Measurements from ENCODE around the gene BTG2. TPM values are rescaled to one million over a fixed set of nuclear protein-coding genes. Genes with fewer than 3 reads are reported as not detected.

BTG2 gene
- total RNA-seq, 3 donors from 2014 or later = 73.0 to 101 (median 80.5) TPM

GRCh38 chr1:203346769-203347102 is 41.4 kb downstream of the BTG2 start:
- peaks cover 43% of the 10 kb centered on the region for H3K27me3 Mint-ChIP-seq (ENCODE audit: low read depth)
- DNase-seq (no peak), ATAC-seq (no peak)
- no peaks in the 10 kb centered on the region for H3K9me3 Mint-ChIP-seq
- H3K36me3 Mint-ChIP-seq (ENCODE audit: insufficient read depth) = no peaks in the 10 kb centered on the region
- no peak overlapping the region for H3K4me3 Mint-ChIP-seq
- peaks cover 3% of the 10 kb centered on the region for H3K4me1 Mint-ChIP-seq (ENCODE audit: low read depth)

- Mint-ChIP-seq H3K36me3 (ENCODE audit: insufficient read depth) (no peaks in the 10 kb centered on the region), H3K9me3 (no peaks in the 10 kb centered on the region), H3K4me1 (ENCODE audit: low read depth) (no peaks in the 10 kb centered on the region), H3K4me3 (no peak overlapping the region), H3K27me3 (ENCODE audit: low read depth) (peaks cover 47% of the 10 kb centered on the region)
- DNase-seq (no peak), ATAC-seq (no peak)
Measured at GRCh38 chr1:203349166-203349565, 43.8 kb downstream of the BTG2 start.

- H3K4me1 Mint-ChIP-seq (ENCODE audit: low read depth) = no peaks in the 10 kb centered on the region
- no peaks in the 10 kb centered on the region for H3K36me3 Mint-ChIP-seq (ENCODE audit: insufficient read depth)
- H3K9me3 Mint-ChIP-seq = no peaks in the 10 kb centered on the region
- peaks cover 40% of the 10 kb centered on the region for H3K27me3 Mint-ChIP-seq (ENCODE audit: low read depth)
- no peak for DNase-seq
- no peak overlapping the region for H3K4me3 Mint-ChIP-seq
- ATAC-seq = no peak
Measured at GRCh38 chr1:203349773-203350524, 44.6 kb downstream of the BTG2 start.

- Mint-ChIP-seq H3K9me3 (no peaks in the 10 kb centered on the region), H3K27me3 (ENCODE audit: low read depth) (peaks cover 34% of the 10 kb centered on the region), H3K4me3 (no peak within 1 kb of the TSS), H3K4me1 (ENCODE audit: low read depth) (no peaks in the 10 kb centered on the region), H3K36me3 (ENCODE audit: insufficient read depth) (no peaks in the 10 kb centered on the region)
- DNase-seq (no peak), ATAC-seq (peak in 1 of 2 donors; percentile 57)
Measured at GRCh38 chr1:203351037-203351625, 45.8 kb downstream of the BTG2 start, which contains the start of gene FMOD. Gene FMOD (minus strand): TSS chr1:203351122. CDS start chr1:203348270, 2,852 bp downstream.

- peaks cover 29% of the 10 kb centered on the region for H3K27me3 Mint-ChIP-seq (ENCODE audit: low read depth)
Measured at GRCh38 chr1:203353486-203353885, 48.2 kb downstream of the BTG2 start.

GRCh38 chr1:203354246-203354645 is 48.9 kb downstream of the BTG2 start:
- Mint-ChIP-seq H3K4me1 (ENCODE audit: low read depth) (no peaks in the 10 kb centered on the region), H3K27me3 (ENCODE audit: low read depth) (peaks cover 26% of the 10 kb centered on the region), H3K36me3 (ENCODE audit: insufficient read depth) (no peaks in the 10 kb centered on the region), H3K9me3 (no peaks in the 10 kb centered on the region), H3K4me3 (no peak overlapping the region)
- DNase-seq = no peak
- ATAC-seq = no peak

More at GRCh38 chr1:203353486-203353885, 48.2 kb downstream of the BTG2 start:
- no peak for ATAC-seq
- H3K9me3 Mint-ChIP-seq = no peaks in the 10 kb centered on the region
- H3K4me3 Mint-ChIP-seq = no peak overlapping the region
- H3K36me3 Mint-ChIP-seq (ENCODE audit: insufficient read depth) = no peaks in the 10 kb centered on the region
- DNase-seq = no peak
- H3K4me1 Mint-ChIP-seq (ENCODE audit: low read depth) = no peaks in the 10 kb centered on the region

- Mint-ChIP-seq H3K4me1 (ENCODE audit: low read depth) (no peaks in the 10 kb centered on the region), H3K9me3 (no peaks in the 10 kb centered on the region), H3K4me3 (no peak overlapping the region), H3K27me3 (ENCODE audit: low read depth) (peaks cover 26% of the 10 kb centered on the region), H3K36me3 (ENCODE audit: insufficient read depth) (no peaks in the 10 kb centered on the region)
- ATAC-seq (no peak), DNase-seq (no peak)
Measured at GRCh38 chr1:203359010-203359571, 53.8 kb downstream of the BTG2 start.

Other genes starting within 250 kb of the BTG2 start
- not detected for gene MYOG, start 219.5 kb upstream of the BTG2 start, total RNA-seq
- under 1 TPM in 1 of 3 donors, not detected in 2; 0.10 TPM for gene ADORA1, start 177.8 kb upstream of the BTG2 start, total RNA-seq
- not detected for gene MYBPH, start 129.7 kb upstream of the BTG2 start, total RNA-seq
- gene CHI3L1, start 118.8 kb upstream of the BTG2 start, total RNA-seq = not detected
- under 1 TPM in 2 of 3 donors, not detected in 1; 0.05 to 0.23 TPM for gene CHIT1, start 75.8 kb upstream of the BTG2 start, total RNA-seq
- gene FMOD, start 45.6 kb downstream of the BTG2 start, total RNA-seq = 1 to 10 TPM in 1 of 3 donors, under 1 TPM in 2; 0.19 to 1.1 (median 0.26) TPM
- under 1 TPM; 0.03 to 0.05 (median 0.03) TPM for gene PRELP, start 170.3 kb downstream of the BTG2 start, total RNA-seq
- gene OPTC, start 188.6 kb downstream of the BTG2 start, total RNA-seq = not detected

All from activated T-cell treated with anti-CD3 and anti-CD28 coated beads, Interleukin-2, amount 50 U/mL, for 4 hours (primary cell).